Measurements from ENCODE around the gene PTAR1.
"Not testable (repeated sequence)": the region's sequence is repeated elsewhere in the genome, so short reads cannot be mapped to it uniquely, and the experiment has no call there.

PTAR1 gene

GRCh38 chr9:69759421-69760277 lies at the start of gene PTAR1:
TSS of gene PTAR1 (minus strand) at chr9:69760011. CDS start at chr9:69759938, 73 bp downstream.
- peak; percentile 91 for DNase-seq (ENCODE audit: low read depth)

GRCh38 chr9:69809304-69809863 lies 49.6 kb upstream of the PTAR1 start:
- DNase-seq (ENCODE audit: low read depth), result no peak

- no peak for DNase-seq (ENCODE audit: low read depth)
Measured at GRCh38 chr9:69806627-69807026, 46.8 kb upstream of the PTAR1 start.

GRCh38 chr9:69805962-69806515 lies 46.2 kb upstream of the PTAR1 start:
- DNase-seq (ENCODE audit: low read depth), result no peak

GRCh38 chr9:69801989-69802388 lies 42.2 kb upstream of the PTAR1 start:
- DNase-seq (ENCODE audit: low read depth), result no peak

GRCh38 chr9:69800027-69800426 lies 40.2 kb upstream of the PTAR1 start:
- DNase-seq (ENCODE audit: low read depth), result not testable (repeated sequence)

- DNase-seq (ENCODE audit: low read depth), result not testable (repeated sequence)
Measured at GRCh38 chr9:69799521-69799920, 39.7 kb upstream of the PTAR1 start.

GRCh38 chr9:69798744-69799143 lies 38.9 kb upstream of the PTAR1 start:
- DNase-seq (ENCODE audit: low read depth), result no peak

GRCh38 chr9:69797675-69798074 lies 37.9 kb upstream of the PTAR1 start:
- no peak for DNase-seq (ENCODE audit: low read depth)

GRCh38 chr9:69794356-69794755 lies 34.5 kb upstream of the PTAR1 start:
- no peak for DNase-seq (ENCODE audit: low read depth)

GRCh38 chr9:69785757-69786156 lies 25.9 kb upstream of the PTAR1 start:
- DNase-seq (ENCODE audit: low read depth), result peak; percentile 36

GRCh38 chr9:69773258-69773657 lies 13.4 kb upstream of the PTAR1 start:
- no peak for DNase-seq (ENCODE audit: low read depth)

GRCh38 chr9:69771775-69772418 lies 12.1 kb upstream of the PTAR1 start:
- peak; percentile 96 for DNase-seq (ENCODE audit: low read depth)

GRCh38 chr9:69768716-69769115 lies 8.9 kb upstream of the PTAR1 start:
- peak; percentile 68 for DNase-seq (ENCODE audit: low read depth)

- peak; percentile 92 for DNase-seq (ENCODE audit: low read depth)
Measured at GRCh38 chr9:69768101-69768500, 8.3 kb upstream of the PTAR1 start.

GRCh38 chr9:69763862-69764261 lies 4.1 kb upstream of the PTAR1 start:
- not testable (repeated sequence) for DNase-seq (ENCODE audit: low read depth)

GRCh38 chr9:69762527-69762926 lies 2.7 kb upstream of the PTAR1 start:
- DNase-seq (ENCODE audit: low read depth), result peak; percentile 27

- DNase-seq (ENCODE audit: low read depth), result no peak
Measured at GRCh38 chr9:69760278-69760610, 433 bp upstream of the PTAR1 start.

- no peak for DNase-seq (ENCODE audit: low read depth)
Measured at GRCh38 chr9:69759021-69759420, 790 bp downstream of the PTAR1 start.

- peak; percentile 39 for DNase-seq (ENCODE audit: low read depth)
Measured at GRCh38 chr9:69757996-69758675, 1.7 kb downstream of the PTAR1 start.

GRCh38 chr9:69755205-69755604 lies 4.6 kb downstream of the PTAR1 start:
- DNase-seq (ENCODE audit: low read depth), result no peak

- DNase-seq (ENCODE audit: low read depth), result no peak
Measured at GRCh38 chr9:69753830-69754229, 6.0 kb downstream of the PTAR1 start.

All from fibroblast of gingiva (primary cell).